PC-3 (cell line): Measurements from ENCODE around the gene PPP6C. TPM values are rescaled to one million over a fixed set of nuclear protein-coding genes. Genes with fewer than 3 reads are reported as not detected.
"Not testable (repeated sequence)": the region's sequence is repeated elsewhere in the genome, so short reads cannot be mapped to it uniquely, and the experiment has no call there.

Source experiments
- ATAC-seq: fragments of 200-7000 bp; cut with Tn5 transposase; 2 replicates; pipeline ENCODE4 v1.9.1; 2020; ENCODE audit warnings: mild to moderate bottlenecking, moderate library complexity
- BruUV-seq: library from RNA; stranded (reverse); fragments of 400-500 nt; replicated peaks from 2 replicates; lab custom pipeline; 2021; lab: Mats Ljungman, UMichigan
- CTCF ChIA-PET: fragments of 300-600 bp; sonication (Branson Sonifier 250); formaldehyde crosslinking; loops from one replicate; lab custom pipeline; 2022; ENCODE audit warnings: antibody characterized with exemption; lab: Charles Lee
- POLR2A ChIA-PET: fragments of 300-600 bp; sonication (Branson Sonifier 250); formaldehyde crosslinking; loops from one replicate; lab custom pipeline; 2022; ENCODE audit warnings: antibody characterized with exemption; ENCODE audit not compliant: unreplicated experiment; lab: Charles Lee
- DNase-seq: peaks from one replicate; pipeline ENCODE4 v3.0.0-alpha.2; 2015
- H2AFZ ChIP-seq: fragments of 300-600 bp; sonication (generic); 2 replicates; pipeline ENCODE4 v1.6.0; 2016; ENCODE audit warnings: antibody characterized with exemption, low read length
- H3F3A ChIP-seq: fragments of 300-600 bp; sonication (generic); one replicate; pipeline ENCODE4 v1.6.0; 2017; ENCODE audit warnings: antibody characterized with exemption, low read length, control low read depth, mild to moderate bottlenecking; ENCODE audit not compliant: unreplicated experiment
- H3K27ac ChIP-seq: fragments of 300-600 bp; sonication (generic); 2 replicates; pipeline ENCODE4 v1.5.1; 2016; ENCODE audit warnings: mild to moderate bottlenecking, low read length
- H3K27me3 ChIP-seq: fragments of 300-600 bp; sonication (generic); 2 replicates; pipeline ENCODE4 v1.6.1; 2016; ENCODE audit warnings: low read length, mixed read lengths
- H3K36me3 ChIP-seq: fragments of 300-600 bp; sonication (generic); 2 replicates; pipeline ENCODE4 v1.6.1; 2016; ENCODE audit warnings: low read depth, mixed run types, low read length, mixed read lengths
- H3K4me1 ChIP-seq: fragments of 300-600 bp; sonication (generic); 2 replicates; pipeline ENCODE4 v1.5.1; 2016; ENCODE audit warnings: low read length; ENCODE audit not compliant: insufficient read depth
- H3K4me2 ChIP-seq: fragments of 300-600 bp; sonication (generic); 2 replicates; pipeline ENCODE4 v1.6.0; 2016; ENCODE audit warnings: low read length
- H3K4me3 ChIP-seq: fragments of 300-600 bp; sonication (generic); 2 replicates; pipeline ENCODE4 v1.5.1; 2016; ENCODE audit warnings: mild to moderate bottlenecking, low read length, mixed read lengths
- H3K79me2 ChIP-seq: fragments of 300-600 bp; sonication (generic); 2 replicates; pipeline ENCODE4 v1.6.1; 2017; ENCODE audit warnings: low read length, mixed read lengths
- H3K9ac ChIP-seq: fragments of 300-600 bp; sonication (generic); 2 replicates; pipeline ENCODE4 v1.6.0; 2016; ENCODE audit warnings: mild to moderate bottlenecking, low read length
- H3K9me2 ChIP-seq: fragments of 300-600 bp; sonication (generic); replicated peaks from 2 replicates; pipeline ENCODE4 v1.6.1; 2016; ENCODE audit warnings: mixed run types, low read length, mixed read lengths
- H3K9me3 ChIP-seq: fragments of 300-600 bp; sonication (generic); 2 replicates; pipeline ENCODE4 v1.6.1; 2016; ENCODE audit warnings: low read length, mixed read lengths
- H4K20me1 ChIP-seq: fragments of 300-600 bp; sonication (generic); 2 replicates; pipeline ENCODE4 v1.6.1; 2016; ENCODE audit warnings: low read length, mixed read lengths
- CTCF ChIP-seq: fragments of 300-600 bp; sonication (generic); conservative IDR thresholded peaks from 2 replicates; pipeline ENCODE4 v1.5.1; 2017; ENCODE audit warnings: antibody characterized with exemption, low read depth, mild to moderate bottlenecking, low read length
- EZH2 ChIP-seq: fragments of 300-600 bp; sonication (generic); IDR thresholded peaks from one replicate; pipeline ENCODE4 v1.6.1; 2017; ENCODE audit warnings: antibody characterized with exemption, mild to moderate bottlenecking, low read length; ENCODE audit not compliant: unreplicated experiment
- EZH2phosphoT487 ChIP-seq: fragments of 300-600 bp; sonication (generic); IDR thresholded peaks from 2 replicates; pipeline ENCODE4 v1.6.1; 2018; ENCODE audit warnings: mild to moderate bottlenecking, antibody characterized with exemption, low read length, borderline replicate concordance
- intact Hi-C: fragments of 100-400 bp; cut with micrococcal nuclease; formaldehyde crosslinking; loops from 2 replicates; pipeline ENCODE4 v1.9.0; 2023
- total RNA-seq: library from RNA; depleted of rRNA; stranded (reverse); fragments of >200 nt; gene quantifications from 2 replicates; pipeline ENCODE4 v1.2.3, GENCODE V29; 2014

The PPP6C gene
- total RNA-seq, 1 experiment from 2014 or later: 16.4 TPM

- CTCF ChIA-PET: no interaction called here
- Histone ChIP-seq H3K9ac (no peak overlapping the region), H3K4me3 (no peak overlapping the region), H3K27ac (no peak overlapping the region), H3K27me3 (no peaks in the 10 kb centered on the region), H4K20me1 (no peaks in the 10 kb centered on the region), H3K36me3 (no peaks in the 10 kb centered on the region), H3F3A (no peaks in the 10 kb centered on the region), H3K9me3 (no peaks in the 10 kb centered on the region), H3K79me2 (no peaks in the 10 kb centered on the region), H3K4me1 (0 out of 2 replicates have a peak, but pooled peaks cover 6% of the 10 kb centered on the region), H2AFZ (no peak overlapping the region), H3K4me2 (no peak overlapping the region), H3K9me2 (no peaks in the 10 kb centered on the region)
- peak; percentile 37 for ATAC-seq
- DNase-seq: peak; percentile 38
- no TSS peak for BruUV-seq
- TF ChIP-seq CTCF: no peak
- no peak for TF ChIP-seq EZH2
- TF ChIP-seq EZH2phosphoT487: no peak
- intact Hi-C loops: no loop called here
- POLR2A ChIA-PET: no interaction called here
These were observed 68.5 kb downstream of the PPP6C start for GRCh38 chr9:125121146-125121545.

GRCh38 chr9:125119643-125120286 is 69.8 kb downstream of the PPP6C start:
- BruUV-seq: no TSS peak
- H3F3A ChIP-seq: no peaks in the 10 kb centered on the region
- no peak overlapping the region for H2AFZ ChIP-seq
- H3K4me2 ChIP-seq: no peak overlapping the region
- ATAC-seq: no peak
- intact Hi-C loops: no loop called here
- no peak overlapping the region for H3K4me3 ChIP-seq
- no peaks in the 10 kb centered on the region for H3K36me3 ChIP-seq
- H3K9me2 ChIP-seq: no peaks in the 10 kb centered on the region
- no peaks in the 10 kb centered on the region for H4K20me1 ChIP-seq
- CTCF ChIA-PET: no interaction called here
- H3K9me3 ChIP-seq: no peaks in the 10 kb centered on the region
- H3K9ac ChIP-seq: no peak overlapping the region
- no peak for TF ChIP-seq CTCF
- no peak for TF ChIP-seq EZH2
- TF ChIP-seq EZH2phosphoT487: no peak
- DNase-seq: no peak
- 0 out of 2 replicates have a peak, but pooled peaks cover 6% of the 10 kb centered on the region for H3K4me1 ChIP-seq
- no peaks in the 10 kb centered on the region for H3K27me3 ChIP-seq
- H3K79me2 ChIP-seq: no peaks in the 10 kb centered on the region
- H3K27ac ChIP-seq: no peak overlapping the region
- POLR2A ChIA-PET: no interaction called here

- DNase-seq, H3K4me3 ChIP-seq, H3K27me3 ChIP-seq, H2AFZ ChIP-seq, H3K9me2 ChIP-seq, ATAC-seq, H3K9ac ChIP-seq, intact Hi-C loops, H3K79me2 ChIP-seq, POLR2A ChIA-PET, BruUV-seq, H3F3A ChIP-seq, H4K20me1 ChIP-seq, H3K36me3 ChIP-seq, CTCF ChIA-PET, H3K4me2 ChIP-seq, H3K9me3 ChIP-seq, H3K27ac ChIP-seq, H3K4me1 ChIP-seq: not testable (repeated sequence)
These were observed 70.9 kb downstream of the PPP6C start for GRCh38 chr9:125118696-125119095.

- DNase-seq, H3K9ac ChIP-seq, intact Hi-C loops, H3K27ac ChIP-seq, BruUV-seq, H4K20me1 ChIP-seq, H2AFZ ChIP-seq, H3F3A ChIP-seq, H3K4me1 ChIP-seq, H3K4me2 ChIP-seq, ATAC-seq, H3K4me3 ChIP-seq, H3K36me3 ChIP-seq, H3K9me3 ChIP-seq, H3K9me2 ChIP-seq, H3K79me2 ChIP-seq, H3K27me3 ChIP-seq, POLR2A ChIA-PET, CTCF ChIA-PET: not testable (repeated sequence)
These were observed 75.1 kb downstream of the PPP6C start for GRCh38 chr9:125114503-125114902.
